ENCODE results near the gene GCLC. TPM values are rescaled to one million over a fixed set of nuclear protein-coding genes. Genes with fewer than 3 reads are reported as not detected.

Gene GCLC
- total RNA-seq, 1 donor = 26.8 TPM

GRCh38 chr6:53588816-53589509 lies 44.1 kb upstream of the GCLC start:
- H4K20me1 ChIP-seq (ENCODE audit: insufficient read depth, low read length) = no peaks in the 10 kb centered on the region
- H3K27me3 ChIP-seq (ENCODE audit: insufficient read depth, low read length) = no peaks in the 10 kb centered on the region
- H3K79me2 ChIP-seq (ENCODE audit: insufficient read depth, low read length) = no peaks in the 10 kb centered on the region
- no peak overlapping the region for H3K4me2 ChIP-seq (ENCODE audit: insufficient read depth, low read length)
- no peak overlapping the region for H2AFZ ChIP-seq (ENCODE audit: low read length)
- no peaks in the 10 kb centered on the region for H3K9me3 ChIP-seq (ENCODE audit: low read depth, low read length)
- no peaks in the 10 kb centered on the region for H3K36me3 ChIP-seq (ENCODE audit: insufficient read depth, low read length)
- no peak for DNase-seq (ENCODE audit: insufficient read length, low spot score, missing footprints)
- H3K27ac ChIP-seq (ENCODE audit: low read depth, low read length) = no peak overlapping the region
- H3K4me1 ChIP-seq (ENCODE audit: insufficient read depth, low read length) = peaks cover 14% of the 10 kb centered on the region
- TF ChIP-seq CTCF (IDR thresholded peaks at IDR 0.05; ENCODE audit: extremely low read depth, low read depth, low read length) = no peak
- H3K4me3 ChIP-seq (ENCODE audit: insufficient read depth, low read length) = no peak overlapping the region

GRCh38 chr6:53587291-53587690 lies 42.4 kb upstream of the GCLC start:
- TF ChIP-seq CTCF (IDR thresholded peaks at IDR 0.05; ENCODE audit: extremely low read depth, low read depth, low read length) = no peak
- peaks cover 9% of the 10 kb centered on the region for H3K4me1 ChIP-seq (ENCODE audit: insufficient read depth, low read length)
- no peaks in the 10 kb centered on the region for H4K20me1 ChIP-seq (ENCODE audit: insufficient read depth, low read length)
- no peak overlapping the region for H3K27ac ChIP-seq (ENCODE audit: low read depth, low read length)
- no peaks in the 10 kb centered on the region for H3K79me2 ChIP-seq (ENCODE audit: insufficient read depth, low read length)
- no peak overlapping the region for H3K4me2 ChIP-seq (ENCODE audit: insufficient read depth, low read length)
- no peaks in the 10 kb centered on the region for H3K36me3 ChIP-seq (ENCODE audit: insufficient read depth, low read length)
- no peak overlapping the region for H2AFZ ChIP-seq (ENCODE audit: low read length)
- H3K27me3 ChIP-seq (ENCODE audit: insufficient read depth, low read length) = no peaks in the 10 kb centered on the region
- H3K4me3 ChIP-seq (ENCODE audit: insufficient read depth, low read length) = no peak overlapping the region
- no peaks in the 10 kb centered on the region for H3K9me3 ChIP-seq (ENCODE audit: low read depth, low read length)
- DNase-seq (ENCODE audit: insufficient read length, low spot score, missing footprints) = no peak

GRCh38 chr6:53585208-53585900 lies 40.5 kb upstream of the GCLC start:
- no peak overlapping the region for H3K4me3 ChIP-seq (ENCODE audit: insufficient read depth, low read length)
- no peak overlapping the region for H2AFZ ChIP-seq (ENCODE audit: low read length)
- H3K27ac ChIP-seq (ENCODE audit: low read depth, low read length) = no peak overlapping the region
- H3K36me3 ChIP-seq (ENCODE audit: insufficient read depth, low read length) = no peaks in the 10 kb centered on the region
- no peak overlapping the region for H3K4me2 ChIP-seq (ENCODE audit: insufficient read depth, low read length)
- H3K4me1 ChIP-seq (ENCODE audit: insufficient read depth, low read length) = peaks cover 23% of the 10 kb centered on the region
- no peaks in the 10 kb centered on the region for H3K79me2 ChIP-seq (ENCODE audit: insufficient read depth, low read length)
- no peaks in the 10 kb centered on the region for H4K20me1 ChIP-seq (ENCODE audit: insufficient read depth, low read length)
- no peaks in the 10 kb centered on the region for H3K27me3 ChIP-seq (ENCODE audit: insufficient read depth, low read length)
- TF ChIP-seq CTCF (IDR thresholded peaks at IDR 0.05; ENCODE audit: extremely low read depth, low read depth, low read length) = no peak
- no peaks in the 10 kb centered on the region for H3K9me3 ChIP-seq (ENCODE audit: low read depth, low read length)
- no peak for DNase-seq (ENCODE audit: insufficient read length, low spot score, missing footprints)

- Histone ChIP-seq H3K4me1 (ENCODE audit: insufficient read depth, low read length) (peaks cover 23% of the 10 kb centered on the region), H3K36me3 (ENCODE audit: insufficient read depth, low read length) (no peaks in the 10 kb centered on the region), H3K9me3 (ENCODE audit: low read depth, low read length) (no peaks in the 10 kb centered on the region), H4K20me1 (ENCODE audit: insufficient read depth, low read length) (no peaks in the 10 kb centered on the region), H2AFZ (ENCODE audit: low read length) (no peak overlapping the region), H3K79me2 (ENCODE audit: insufficient read depth, low read length) (no peaks in the 10 kb centered on the region), H3K27me3 (ENCODE audit: insufficient read depth, low read length) (no peaks in the 10 kb centered on the region), H3K4me3 (ENCODE audit: insufficient read depth, low read length) (no peak overlapping the region), H3K27ac (ENCODE audit: low read depth, low read length) (no peak overlapping the region), H3K4me2 (ENCODE audit: insufficient read depth, low read length) (no peak overlapping the region)
- DNase-seq (ENCODE audit: insufficient read length, low spot score, missing footprints) = no peak
- TF ChIP-seq CTCF (IDR thresholded peaks at IDR 0.05; ENCODE audit: extremely low read depth, low read depth, low read length) = no peak
These were observed 39.8 kb upstream of the GCLC start for GRCh38 chr6:53584726-53585125.

All from osteoblast (primary cell).